Fibroblast of lung (primary cell): Measurements from ENCODE around the gene RBM15B. TPM values are rescaled to one million over a fixed set of nuclear protein-coding genes. Genes with fewer than 3 reads are reported as not detected.

Experiments
- DNase-seq, 2 donors: peaks; one replicate each; pipeline versions ENCODE4 v3.0.0 to v3.0.0-alpha.2; 2010; ENCODE audit warnings: low read depth in 2 of 2
- H2AFZ ChIP-seq: 2 replicates; pipeline ENCODE4 v1.5.1; 2012; ENCODE audit warnings: low read length, control low read depth, inconsistent platforms
- H3K27ac ChIP-seq: 2 replicates; pipeline ENCODE4 v1.5.1; 2011; ENCODE audit warnings: low read length, control low read depth; ENCODE audit not compliant: insufficient read depth
- H3K27me3 ChIP-seq: 2 replicates; pipeline ENCODE4 v1.5.1; 2011; ENCODE audit warnings: mild to moderate bottlenecking, low read length; ENCODE audit not compliant: control insufficient read depth, insufficient read depth
- H3K36me3 ChIP-seq: 2 replicates; pipeline ENCODE4 v1.5.1; 2011; ENCODE audit warnings: low read length; ENCODE audit not compliant: control insufficient read depth, insufficient read depth
- H3K4me1 ChIP-seq: 2 replicates; pipeline ENCODE4 v1.5.1; 2011; ENCODE audit warnings: low read length; ENCODE audit not compliant: control insufficient read depth, insufficient read depth; ENCODE audit errors: extremely low read depth
- H3K4me2 ChIP-seq: 2 replicates; pipeline ENCODE4 v1.5.1; 2011; ENCODE audit warnings: low read length, control low read depth; ENCODE audit not compliant: insufficient read depth; ENCODE audit errors: extremely low read depth
- H3K4me3 ChIP-seq, 4 experiments: fragments of 200-600 bp in 1 of 4; sonication (generic) in 1 of 4; replicated peaks in 1 of 4; 2 replicates each; pipeline ENCODE4 v1.5.1; 2011 to 2016; ENCODE audit warnings: low read length in 4 of 4, low read depth in 3 of 4, mild to moderate bottlenecking in 3 of 4, control low read depth in 2 of 4, inconsistent platforms in 1 of 4, mixed read lengths in 1 of 4; ENCODE audit not compliant: insufficient read depth in 1 of 4; ENCODE audit errors: control extremely low read depth in 1 of 4
- H3K79me2 ChIP-seq: 2 replicates; pipeline ENCODE4 v1.5.1; 2012; ENCODE audit warnings: mild to moderate bottlenecking, low read length, inconsistent platforms; ENCODE audit not compliant: control insufficient read depth, insufficient read depth
- H3K9ac ChIP-seq: 2 replicates; pipeline ENCODE4 v1.5.1; 2011; ENCODE audit warnings: mild to moderate bottlenecking, low read length, control low read depth; ENCODE audit not compliant: insufficient read depth
- H3K9me3 ChIP-seq: 2 replicates; pipeline ENCODE4 v1.5.1; 2012; ENCODE audit warnings: low read depth, low read length; ENCODE audit not compliant: control insufficient read depth, insufficient read depth
- H4K20me1 ChIP-seq: 2 replicates; pipeline ENCODE4 v1.5.1; 2011; ENCODE audit warnings: low read length; ENCODE audit not compliant: control insufficient read depth, insufficient read depth; ENCODE audit errors: extremely low read depth
- EZH2 ChIP-seq: IDR thresholded peaks from 2 replicates; pipeline ENCODE4 v1.5.1; 2012; ENCODE audit warnings: low read length, control low read depth, mild to moderate bottlenecking; ENCODE audit errors: missing control alignments
- polyA plus RNA-seq, 2 donors: library from polyadenylated mRNA; depleted of rRNA in 1 of 2; stranded (reverse) in 1 of 2; unstranded in 1 of 2; fragments of >200 nt; gene quantifications; 2 replicates each; pipeline ENCODE4 v1.2.1, GENCODE V29; 2011 to 2012; ENCODE audit warnings: missing spikeins in 1 of 2
- total RNA-seq: library from RNA; depleted of rRNA; stranded (reverse); fragments of >200 nt; gene quantifications from 2 replicates; pipeline ENCODE4 v1.2.1, GENCODE V29; 2014
- TF ChIP-seq, protein P1 (sequence below), 2 donors: IDR thresholded peaks in 1 of 2; conservative IDR thresholded peaks in 1 of 2; 1 replicate in 1 of 2; 2 replicates in 1 of 2; pipeline ENCODE4 v1.5.1; 2011 to 2012; ENCODE audit warnings: low read length in 2 of 2, control low read depth in 1 of 2, inconsistent platforms in 1 of 2, low read depth in 1 of 2, mild to moderate bottlenecking in 1 of 2

Gene RBM15B
- total and polyA plus RNA-seq, 2 donors (not counting 1 experiment from before 2014, with no cell fraction given): 14.7 to 29.9 TPM

DNA sequence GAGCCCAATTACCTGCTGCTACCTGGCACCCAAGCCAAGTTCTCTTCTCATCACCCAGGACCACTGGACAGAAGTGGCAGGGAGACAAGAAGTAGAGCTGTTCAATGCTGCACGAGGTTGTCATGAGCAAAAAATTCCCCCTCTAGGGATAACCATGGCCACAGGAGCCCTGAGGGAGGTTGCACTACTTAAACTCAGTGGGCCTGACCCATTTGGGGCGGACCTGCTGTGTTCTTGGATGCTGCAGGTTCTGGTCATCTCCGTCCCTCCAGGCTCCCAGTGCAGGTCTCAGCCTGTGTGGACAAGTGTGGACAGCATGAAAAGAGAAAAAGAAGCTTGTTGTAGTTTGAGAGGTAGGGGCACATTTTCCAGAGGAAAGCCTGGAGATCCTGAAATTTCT is 32.1 kb upstream of the RBM15B start:
- DNase-seq: no peak
- no peaks in the 10 kb centered on the region for H3K27me3 ChIP-seq
- TF ChIP-seq EZH2: no peak
- TF ChIP-seq, protein P1, sequence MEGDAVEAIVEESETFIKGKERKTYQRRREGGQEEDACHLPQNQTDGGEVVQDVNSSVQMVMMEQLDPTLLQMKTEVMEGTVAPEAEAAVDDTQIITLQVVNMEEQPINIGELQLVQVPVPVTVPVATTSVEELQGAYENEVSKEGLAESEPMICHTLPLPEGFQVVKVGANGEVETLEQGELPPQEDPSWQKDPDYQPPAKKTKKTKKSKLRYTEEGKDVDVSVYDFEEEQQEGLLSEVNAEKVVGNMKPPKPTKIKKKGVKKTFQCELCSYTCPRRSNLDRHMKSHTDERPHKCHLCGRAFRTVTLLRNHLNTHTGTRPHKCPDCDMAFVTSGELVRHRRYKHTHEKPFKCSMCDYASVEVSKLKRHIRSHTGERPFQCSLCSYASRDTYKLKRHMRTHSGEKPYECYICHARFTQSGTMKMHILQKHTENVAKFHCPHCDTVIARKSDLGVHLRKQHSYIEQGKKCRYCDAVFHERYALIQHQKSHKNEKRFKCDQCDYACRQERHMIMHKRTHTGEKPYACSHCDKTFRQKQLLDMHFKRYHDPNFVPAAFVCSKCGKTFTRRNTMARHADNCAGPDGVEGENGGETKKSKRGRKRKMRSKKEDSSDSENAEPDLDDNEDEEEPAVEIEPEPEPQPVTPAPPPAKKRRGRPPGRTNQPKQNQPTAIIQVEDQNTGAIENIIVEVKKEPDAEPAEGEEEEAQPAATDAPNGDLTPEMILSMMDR (conservative IDR thresholded peaks at IDR 0.05 in 1 of 2, IDR thresholded peaks at IDR 0.05 in 1 of 2; ENCODE audit: low read depth in 1 of 2, low read length in 2 of 2): no peak

DNA sequence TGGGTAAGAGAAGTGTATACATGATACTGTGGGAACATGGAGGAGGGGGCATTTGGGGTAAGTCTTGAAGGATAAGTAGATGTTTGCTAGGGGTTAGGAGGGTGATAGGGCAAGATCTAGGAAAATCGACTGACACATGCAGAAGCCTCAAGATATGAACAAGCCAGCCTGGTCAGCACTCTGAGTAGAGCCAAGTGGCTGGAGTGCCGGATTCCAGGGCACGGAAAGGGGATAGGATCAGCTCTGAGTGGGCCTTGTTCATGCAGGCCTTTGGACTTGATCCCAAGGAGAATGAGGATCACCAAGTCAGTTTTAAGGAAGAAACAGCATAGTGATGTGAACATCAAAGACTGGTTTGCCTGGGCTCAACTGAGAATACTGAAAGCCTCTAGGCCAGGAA is 30.3 kb upstream of the RBM15B start:
- Histone ChIP-seq H3K9ac (no peak overlapping the region), H3K4me1 (no peaks in the 10 kb centered on the region), H3K27me3 (no peaks in the 10 kb centered on the region), H4K20me1 (no peaks in the 10 kb centered on the region), H2AFZ (no peak overlapping the region), H3K4me3 (no peak overlapping the region), H3K9me3 (no peaks in the 10 kb centered on the region), H3K4me2 (no peak overlapping the region), H3K36me3 (no peaks in the 10 kb centered on the region), H3K27ac (no peak overlapping the region), H3K79me2 (no peaks in the 10 kb centered on the region)
- DNase-seq: no peak
- TF ChIP-seq, protein P1 (conservative IDR thresholded peaks at IDR 0.05 in 1 of 2, IDR thresholded peaks at IDR 0.05 in 1 of 2; ENCODE audit: low read depth in 1 of 2, low read length in 2 of 2): no peak
- no peak for TF ChIP-seq EZH2

More for the DNA sequence above, 32.1 kb upstream of the RBM15B start:
- Histone ChIP-seq H3K4me2 (no peak overlapping the region), H3K4me3 (no peak overlapping the region), H3K36me3 (no peaks in the 10 kb centered on the region), H4K20me1 (no peaks in the 10 kb centered on the region), H3K79me2 (no peaks in the 10 kb centered on the region), H3K4me1 (no peaks in the 10 kb centered on the region), H3K9ac (no peak overlapping the region), H3K27ac (no peak overlapping the region), H2AFZ (no peak overlapping the region), H3K9me3 (no peaks in the 10 kb centered on the region)

DNA sequence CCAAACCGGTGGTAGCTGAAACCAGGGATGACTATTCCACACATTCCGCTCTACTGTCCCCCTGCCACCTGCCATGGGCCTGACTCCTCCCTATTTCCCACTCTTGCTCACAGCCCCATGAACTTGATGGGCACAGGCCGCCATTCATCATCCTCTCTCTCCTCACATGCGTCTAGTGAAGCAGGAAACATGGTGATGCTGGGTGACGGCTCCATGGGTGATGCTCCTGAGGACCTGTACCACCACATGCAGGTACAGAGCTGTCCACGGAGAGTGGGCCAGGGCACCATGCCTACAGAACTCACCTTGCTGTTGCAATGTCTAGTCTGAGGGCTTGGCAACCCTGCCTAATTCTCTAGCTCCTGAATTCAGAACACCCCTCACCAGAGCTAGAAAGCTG is 29.3 kb upstream of the RBM15B start:
- Histone ChIP-seq H3K9me3 (no peaks in the 10 kb centered on the region), H4K20me1 (no peaks in the 10 kb centered on the region), H3K36me3 (no peaks in the 10 kb centered on the region), H3K4me2 (no peak overlapping the region), H2AFZ (no peak overlapping the region), H3K27me3 (no peaks in the 10 kb centered on the region), H3K9ac (no peak overlapping the region), H3K4me3 (no peak overlapping the region), H3K4me1 (no peaks in the 10 kb centered on the region), H3K79me2 (no peaks in the 10 kb centered on the region), H3K27ac (no peak overlapping the region)
- DNase-seq: no peak
- no peak for TF ChIP-seq EZH2
- TF ChIP-seq, protein P1 (conservative IDR thresholded peaks at IDR 0.05 in 1 of 2, IDR thresholded peaks at IDR 0.05 in 1 of 2; ENCODE audit: low read depth in 1 of 2, low read length in 2 of 2): no peak
